SK-N-SH (cell line): ENCODE results near the gene SMARCC2. TPM values are rescaled to one million over a fixed set of nuclear protein-coding genes. Genes with fewer than 3 reads are reported as not detected.

Experiments
- CTCF ChIA-PET: fragments of 300-600, 350-600 bp; formaldehyde crosslinking; extraction: SDS; loops from one replicate; lab custom pipeline; 2021; lab: Yijun Ruan, JAX
- POLR2A ChIA-PET: fragments of 350-600 bp; sonication (Branson Sonifier 250); formaldehyde crosslinking; extraction: SDS; loops from one replicate; lab custom pipeline; 2020; ENCODE audit warnings: antibody characterized with exemption, inconsistent platforms; lab: Yijun Ruan, JAX
- DNase-seq: peaks from one replicate; pipeline ENCODE4 v3.0.0; 2012
- H2AFZ ChIP-seq: fragments of 200-600 bp; sonication (generic); 2 replicates; pipeline ENCODE4 v1.8.1; 2016; ENCODE audit warnings: antibody characterized with exemption, mild to moderate bottlenecking, low read depth
- H3F3A ChIP-seq: fragments of 200-600 bp; sonication (generic); replicated peaks from 2 replicates; pipeline ENCODE3; 2016; ENCODE audit warnings: antibody characterized with exemption, mild to moderate bottlenecking; ENCODE audit not compliant: insufficient read depth
- H3K27ac ChIP-seq, 2 experiments: fragments of 200-500 bp in 1 of 2; fragments of 200-600 bp in 1 of 2; sonication (Bioruptor generic) in 1 of 2; sonication (generic), shearing (Covaris generic) in 1 of 2; 2 replicates each; pipeline versions ENCODE4 v1.5.1 to v1.6.1; 2014 to 2016; ENCODE audit warnings: low read depth in 2 of 2, inconsistent platforms in 1 of 2, low read length in 1 of 2, mild to moderate bottlenecking in 1 of 2, mixed read lengths in 1 of 2
- H3K27me3 ChIP-seq: fragments of 200-600 bp; sonication (generic), shearing (Covaris generic); 2 replicates; pipeline ENCODE4 v1.6.1; 2016; ENCODE audit warnings: mixed run types; ENCODE audit not compliant: insufficient read depth
- H3K36me3 ChIP-seq, 2 experiments: fragments of 200-500 bp in 1 of 2; fragments of 200-600 bp in 1 of 2; sonication (Bioruptor generic) in 1 of 2; sonication (generic) in 1 of 2; replicated peaks in 1 of 2; 2 replicates each; pipeline versions ENCODE3 to v1.5.1; 2014 to 2016; ENCODE audit warnings: low read length in 1 of 2, mild to moderate bottlenecking in 1 of 2; ENCODE audit not compliant: insufficient read depth in 2 of 2, control insufficient read depth in 1 of 2
- H3K4me1 ChIP-seq, 2 experiments: fragments of 200-500 bp in 1 of 2; fragments of 200-600 bp in 1 of 2; sonication (Bioruptor generic) in 1 of 2; sonication (generic), shearing (Covaris generic) in 1 of 2; 2 replicates each; pipeline versions ENCODE4 v1.5.1 to v1.6.1; 2014 to 2016; ENCODE audit warnings: low read depth in 1 of 2, low read length in 1 of 2, mixed run types in 1 of 2; ENCODE audit not compliant: insufficient read depth in 2 of 2, control insufficient read depth in 1 of 2
- H3K4me2 ChIP-seq: fragments of 200-600 bp; sonication (generic), shearing (Covaris generic); 2 replicates; pipeline ENCODE4 v1.6.1; 2017; ENCODE audit warnings: mixed run types
- H3K4me3 ChIP-seq, 2 experiments: fragments of 200-500 bp in 1 of 2; fragments of 200-600 bp in 1 of 2; sonication (Bioruptor generic) in 1 of 2; sonication (generic), shearing (Covaris generic) in 1 of 2; 2 replicates each; pipeline versions ENCODE4 v1.5.1 to v1.8.1; 2014 to 2016; ENCODE audit warnings: low read depth in 2 of 2, inconsistent platforms in 1 of 2, low read length in 1 of 2, mild to moderate bottlenecking in 1 of 2, mixed read lengths in 1 of 2, moderate library complexity in 1 of 2
- H3K79me2 ChIP-seq: fragments of 200-600 bp; sonication (generic); 2 replicates; pipeline ENCODE4 v1.8.1; 2017; ENCODE audit warnings: mild to moderate bottlenecking; ENCODE audit not compliant: insufficient read depth
- H3K9ac ChIP-seq: fragments of 200-600 bp; sonication (generic); 2 replicates; pipeline ENCODE4 v1.6.1; 2017; ENCODE audit warnings: mixed run types
- H3K9me2 ChIP-seq: fragments of 200-600 bp; sonication (generic); 2 replicates; pipeline ENCODE4 v1.6.1; 2017; ENCODE audit warnings: mixed run types
- H3K9me3 ChIP-seq: fragments of 200-600 bp; sonication (generic); 2 replicates; pipeline ENCODE4 v1.6.1; 2017; ENCODE audit warnings: mixed run types, mild to moderate bottlenecking, moderate library complexity
- H4K20me1 ChIP-seq: fragments of 200-600 bp; sonication (generic); 2 replicates; pipeline ENCODE4 v1.6.1; 2017; ENCODE audit warnings: mild to moderate bottlenecking, mixed run types; ENCODE audit not compliant: insufficient read depth
- CHD2 ChIP-seq: fragments of 150-350 bp; IDR thresholded peaks from 2 replicates; pipeline ENCODE4 v1.6.1; 2018; ENCODE audit warnings: low read length; ENCODE audit not compliant: partially characterized antibody
- CTCF ChIP-seq: fragments of 200-600 bp; sonication (generic); IDR thresholded peaks from 2 replicates; pipeline ENCODE4 v1.6.1; 2017; ENCODE audit warnings: antibody characterized with exemption, mild to moderate bottlenecking, moderate library complexity
- ELF1 ChIP-seq: IDR thresholded peaks from 2 replicates; pipeline ENCODE4 v1.4.0; 2012
- EZH2phosphoT487 ChIP-seq: fragments of 200-600 bp; sonication (generic); IDR thresholded peaks from 2 replicates; pipeline ENCODE4 v1.6.1; 2017; ENCODE audit warnings: low read depth, mixed run types, mild to moderate bottlenecking, antibody characterized with exemption, moderate library complexity, borderline replicate concordance
- FOSL2 ChIP-seq: IDR thresholded peaks from 2 replicates; pipeline ENCODE4 v1.4.0; 2012; ENCODE audit warnings: low read depth, mild to moderate bottlenecking, moderate library complexity, borderline replicate concordance
- FOXM1 ChIP-seq: IDR thresholded peaks from 2 replicates; pipeline ENCODE4 v1.4.0; 2012; ENCODE audit warnings: low read depth, mild to moderate bottlenecking
- JUND ChIP-seq: IDR thresholded peaks from 2 replicates; pipeline ENCODE4 v1.4.0; 2012
- MEF2A ChIP-seq: IDR thresholded peaks from 2 replicates; pipeline ENCODE4 v1.4.0; 2012; ENCODE audit warnings: low read depth, borderline replicate concordance
- NFIC ChIP-seq: IDR thresholded peaks from 2 replicates; pipeline ENCODE4 v1.4.0; 2012; ENCODE audit warnings: borderline replicate concordance
- NRF1 ChIP-seq: IDR thresholded peaks from 2 replicates; pipeline ENCODE4 v1.6.1; 2012; ENCODE audit warnings: low read depth, mild to moderate bottlenecking, low read length
- RAD21 ChIP-seq: IDR thresholded peaks from 2 replicates; pipeline ENCODE4 v1.6.1; 2012; ENCODE audit warnings: mild to moderate bottlenecking, low read length
- RCOR1 ChIP-seq: fragments of 150-350 bp; IDR thresholded peaks from 2 replicates; pipeline ENCODE4 v1.6.1; 2017; ENCODE audit warnings: antibody characterized with exemption, low read length
- REST ChIP-seq: IDR thresholded peaks from 2 replicates; pipeline ENCODE4 v1.6.1; 2012; ENCODE audit warnings: mild to moderate bottlenecking, low read depth, low read length, moderate library complexity
- RXRA ChIP-seq: IDR thresholded peaks from 2 replicates; pipeline ENCODE4 v1.4.0; 2012; ENCODE audit warnings: low read depth, mild to moderate bottlenecking, borderline replicate concordance
- SIN3A ChIP-seq: IDR thresholded peaks from 2 replicates; pipeline ENCODE4 v1.6.1; 2012; ENCODE audit warnings: low read depth, mild to moderate bottlenecking, low read length, moderate library complexity, borderline replicate concordance
- SMC3 ChIP-seq: IDR thresholded peaks from 2 replicates; pipeline ENCODE4 v1.6.1; 2012; ENCODE audit warnings: low read depth, low read length, improper control_type of control experiment
- TEAD4 ChIP-seq: IDR thresholded peaks from 2 replicates; pipeline ENCODE4 v1.4.0; 2012; ENCODE audit warnings: mild to moderate bottlenecking, borderline replicate concordance; ENCODE audit not compliant: insufficient read depth
- USF1 ChIP-seq: IDR thresholded peaks from 2 replicates; pipeline ENCODE4 v1.4.0; 2012; ENCODE audit warnings: low read depth, borderline replicate concordance
- USF2 ChIP-seq: fragments of 150-350 bp; IDR thresholded peaks from 2 replicates; pipeline ENCODE4 v1.6.1; 2017; ENCODE audit warnings: antibody characterized with exemption, low read length, low read depth, borderline replicate concordance
- YY1 ChIP-seq: IDR thresholded peaks from 2 replicates; pipeline ENCODE4 v1.4.0; 2012; ENCODE audit warnings: low read depth, mild to moderate bottlenecking
- WGBS: methylation state at CpG from one replicate; pipeline ENCODE4 v1.1.6; 2017; ENCODE audit warnings: low lambda C conversion rate; 5-methylcytosine and 5-hydroxymethylcytosine counted together
- polyA plus RNA-seq, 3 experiments: library from polyadenylated mRNA; depleted of rRNA; stranded (reverse); fragments of >200 nt; gene quantifications; 2 replicates each; pipeline ENCODE4 v1.2.3, GENCODE V29; 2012

SMARCC2 gene
- polyA plus RNA-seq, 1 of the 3 experiments (the other 2 are of a cell fraction): 64.3 TPM

DNA sequence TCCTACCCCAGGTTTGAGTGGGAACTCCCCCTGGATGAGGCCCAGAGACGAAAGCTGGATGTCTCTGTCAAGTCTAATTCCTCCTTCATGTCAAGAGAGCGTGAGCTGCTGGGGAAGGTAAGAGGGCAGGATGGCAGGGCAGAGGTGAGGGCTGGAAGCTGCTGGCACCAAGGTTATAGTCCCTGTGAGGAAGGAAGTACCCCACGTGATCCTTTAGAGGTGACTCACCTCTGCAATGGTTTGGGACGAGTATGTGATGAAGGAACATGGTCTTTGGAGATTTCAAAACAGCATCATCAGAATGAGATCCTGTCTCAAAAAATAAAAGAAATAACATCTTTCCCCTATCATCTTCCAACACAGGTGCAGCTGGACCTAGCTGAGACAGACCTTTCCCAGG, 46.1 kb downstream of the SMARCC2 start:
- no peaks in the 10 kb centered on the region for H3K27me3 ChIP-seq
- H3K9me3 ChIP-seq: no peaks in the 10 kb centered on the region
- H3K79me2 ChIP-seq: no peaks in the 10 kb centered on the region
- TF ChIP-seq SMC3 (no peak), JUND (no peak), CHD2 (no peak), TEAD4 (no peak), REST (no peak), NFIC (no peak), SIN3A (no peak), RXRA (no peak), EZH2phosphoT487 (no peak), FOXM1 (no peak), NRF1 (no peak), FOSL2 (no peak), YY1 (no peak), USF2 (no peak), RAD21 (no peak), ELF1 (no peak), RCOR1 (no peak), CTCF (no peak), MEF2A (no peak), USF1 (no peak)
- H4K20me1 ChIP-seq: no peaks in the 10 kb centered on the region
- no peak overlapping the region for H3K27ac ChIP-seq
- no peak for DNase-seq
- H3K4me2 ChIP-seq: no peak overlapping the region
- H3K9me2 ChIP-seq: no peaks in the 10 kb centered on the region
- WGBS: 84% methylated on average over 4 of the region's 4 CpGs
- H3K36me3 ChIP-seq: peaks cover 23 to 46% of the 10 kb centered on the region in 2 experiments
- H2AFZ ChIP-seq: no peak overlapping the region
- no peak overlapping the region for H3K9ac ChIP-seq
- H3K4me1 ChIP-seq: peaks cover 0 to 2% of the 10 kb centered on the region in 2 experiments; a peak in 1 of 4 replicates
- peaks cover 15% of the 10 kb centered on the region for H3F3A ChIP-seq
- ChIA-PET POLR2A (interaction anchor here (0.7 to 1.8 kb wide), 2 partner anchors 8 to 14 kb away, joined by 3 to 4 read pairs; no protein-coding TSS in a partner anchor), CTCF (interaction anchor here (1.3 to 4.0 kb wide), 4 partner anchors 13 to 147 kb away, joined by 4 to 16 read pairs (median 10); partner anchors contain the start of genes SMARCC2 and ZC3H10)
- H3K4me3 ChIP-seq: no peak overlapping the region
